ENCODE results near the gene TBC1D1.

The TBC1D1 gene

DNA sequence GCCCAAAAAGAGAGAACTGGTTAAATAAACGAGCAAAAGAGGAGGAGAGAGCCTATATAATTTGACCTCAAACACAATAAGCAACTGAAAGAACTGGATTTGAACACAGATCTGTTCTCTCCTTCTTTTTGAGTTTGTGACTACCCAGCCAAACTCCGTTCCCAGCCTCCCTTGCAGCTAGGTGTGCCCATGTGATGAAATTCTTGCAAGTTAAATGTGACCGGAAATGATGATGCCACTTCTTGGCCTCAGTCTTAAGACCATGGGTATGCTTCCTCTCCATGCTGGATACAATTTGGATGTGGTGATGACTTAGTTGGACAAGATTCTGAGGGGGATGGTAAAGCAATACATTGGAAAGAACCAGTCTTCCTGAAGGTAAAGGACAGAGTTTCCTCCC lies 273.5 kb downstream of the TBC1D1 start:
- CTCF ChIA-PET: no interaction called here
- Histone ChIP-seq H3K4me3 (ENCODE audit: low read depth, low read length) (no peak overlapping the region), H3K9me3 (ENCODE audit: control insufficient read depth, insufficient read depth, low read depth, low read length) (no peaks in the 10 kb centered on the region), H3K27ac (ENCODE audit: extremely low read depth, low read depth, low read length) (no peak overlapping the region), H3K36me3 (ENCODE audit: control insufficient read depth in 2 of 2, insufficient read depth in 1 of 2, low read length in 2 of 2) (no peaks in the 10 kb centered on the region), H3K4me1 (ENCODE audit: control insufficient read depth, insufficient read depth, low read length) (peaks cover 3% of the 10 kb centered on the region; the same call in 1 of the 2 replicates)
- POLR2A ChIA-PET: no interaction called here
- no peak for TF ChIP-seq ZNF354C (tag by site-specific recombination; IDR thresholded peaks at IDR 0.05; ENCODE audit: borderline replicate concordance, low read depth)
- peak; percentile 25; the same call in 1 of the 2 replicates for TF ChIP-seq ZNF626 (tag by site-specific recombination; IDR thresholded peaks at IDR 0.05)
- no peak for TF ChIP-seq YY2 (tag by site-specific recombination; IDR thresholded peaks at IDR 0.05)
- peak; percentile 71 for TF ChIP-seq SETDB1 (IDR thresholded peaks at IDR 0.05; ENCODE audit: insufficient read length, low read length)
- TF ChIP-seq TRIM28 (IDR thresholded peaks at IDR 0.05; ENCODE audit: borderline replicate concordance, low read length): peak; percentile 43; the same call in 1 of the 2 replicates

DNA sequence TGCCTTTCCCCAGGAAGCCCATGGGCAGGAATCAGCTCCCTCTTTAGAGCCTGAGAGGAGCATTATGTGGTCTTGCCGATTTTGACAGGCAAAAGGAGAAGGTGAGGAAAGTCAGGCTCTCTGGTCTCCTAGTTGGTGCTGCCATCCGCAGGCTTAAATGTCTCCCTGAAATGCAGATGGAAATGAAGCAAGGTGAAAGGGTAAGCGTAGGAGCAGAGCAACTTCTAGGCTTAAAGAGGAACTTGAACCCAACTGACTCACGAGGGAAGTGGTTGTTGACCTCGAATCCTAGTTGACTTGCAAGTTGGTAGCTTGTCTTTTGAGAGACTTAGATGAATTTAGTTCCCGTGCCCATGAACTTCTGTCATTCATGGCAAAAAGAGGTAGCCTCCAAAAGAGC lies 275.2 kb downstream of the TBC1D1 start:
- 0 out of 2 replicates have a peak, but pooled peaks cover under 1% of the 10 kb centered on the region for H3K4me1 ChIP-seq (ENCODE audit: control insufficient read depth, insufficient read depth, low read length)
- H3K4me3 ChIP-seq (ENCODE audit: low read depth, low read length): no peak overlapping the region
- POLR2A ChIA-PET: no interaction called here
- no peaks in the 10 kb centered on the region for H3K9me3 ChIP-seq (ENCODE audit: control insufficient read depth, insufficient read depth, low read depth, low read length)
- CTCF ChIA-PET: interaction anchor here (0.7 to 1.5 kb wide), 4 partner anchors 8 to 125 kb away, joined by 4 to 5 read pairs (median 4); no protein-coding TSS in a partner anchor
- no peak overlapping the region for H3K27ac ChIP-seq (ENCODE audit: extremely low read depth, low read depth, low read length)
- TF ChIP-seq ZNF558 (tag by site-specific recombination; IDR thresholded peaks at IDR 0.05): no peak
- no peak for TF ChIP-seq ZNF664 (tag by site-specific recombination; IDR thresholded peaks at IDR 0.05)
- no peak for TF ChIP-seq ZNF621 (tag by site-specific recombination; IDR thresholded peaks at IDR 0.05)
- no peaks in the 10 kb centered on the region for H3K36me3 ChIP-seq (ENCODE audit: control insufficient read depth in 2 of 2, insufficient read depth in 1 of 2, low read length in 2 of 2)

DNA sequence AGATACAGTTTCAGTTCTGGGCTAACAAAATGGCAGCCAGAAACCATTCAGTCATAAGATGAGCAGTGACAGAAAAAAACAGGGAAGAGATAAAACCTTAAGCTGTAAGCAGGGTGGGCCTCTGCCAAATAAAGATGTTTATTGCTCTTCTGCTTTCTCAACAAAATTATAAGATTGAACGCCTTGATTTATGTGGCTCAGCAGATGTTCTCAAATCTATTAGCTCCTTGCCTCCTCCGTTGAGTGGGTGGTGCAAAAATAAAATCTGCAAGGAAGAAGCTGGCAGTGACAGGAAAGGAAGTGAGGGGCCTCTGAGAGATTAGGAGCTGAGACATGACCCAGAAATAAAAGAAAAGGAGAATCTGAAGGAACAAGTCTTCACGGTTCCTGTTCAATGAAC lies 275.9 kb downstream of the TBC1D1 start:
- Histone ChIP-seq H3K27ac (ENCODE audit: extremely low read depth, low read depth, low read length) (no peak overlapping the region), H3K9me3 (ENCODE audit: control insufficient read depth, insufficient read depth, low read depth, low read length) (no peaks in the 10 kb centered on the region), H3K36me3 (ENCODE audit: control insufficient read depth in 2 of 2, insufficient read depth in 1 of 2, low read length in 2 of 2) (no peaks in the 10 kb centered on the region), H3K4me3 (ENCODE audit: low read depth, low read length) (no peak overlapping the region), H3K4me1 (ENCODE audit: control insufficient read depth, insufficient read depth, low read length) (no peaks in the 10 kb centered on the region)
- ChIA-PET CTCF (interaction anchor here (0.7 to 1.5 kb wide), 4 partner anchors 12 to 125 kb away, joined by 3 to 5 read pairs (median 4); no protein-coding TSS in a partner anchor), POLR2A (no interaction called here)
- TF ChIP-seq SP2 (tag by site-specific recombination; IDR thresholded peaks at IDR 0.05): no peak
- TF ChIP-seq, protein P1, sequence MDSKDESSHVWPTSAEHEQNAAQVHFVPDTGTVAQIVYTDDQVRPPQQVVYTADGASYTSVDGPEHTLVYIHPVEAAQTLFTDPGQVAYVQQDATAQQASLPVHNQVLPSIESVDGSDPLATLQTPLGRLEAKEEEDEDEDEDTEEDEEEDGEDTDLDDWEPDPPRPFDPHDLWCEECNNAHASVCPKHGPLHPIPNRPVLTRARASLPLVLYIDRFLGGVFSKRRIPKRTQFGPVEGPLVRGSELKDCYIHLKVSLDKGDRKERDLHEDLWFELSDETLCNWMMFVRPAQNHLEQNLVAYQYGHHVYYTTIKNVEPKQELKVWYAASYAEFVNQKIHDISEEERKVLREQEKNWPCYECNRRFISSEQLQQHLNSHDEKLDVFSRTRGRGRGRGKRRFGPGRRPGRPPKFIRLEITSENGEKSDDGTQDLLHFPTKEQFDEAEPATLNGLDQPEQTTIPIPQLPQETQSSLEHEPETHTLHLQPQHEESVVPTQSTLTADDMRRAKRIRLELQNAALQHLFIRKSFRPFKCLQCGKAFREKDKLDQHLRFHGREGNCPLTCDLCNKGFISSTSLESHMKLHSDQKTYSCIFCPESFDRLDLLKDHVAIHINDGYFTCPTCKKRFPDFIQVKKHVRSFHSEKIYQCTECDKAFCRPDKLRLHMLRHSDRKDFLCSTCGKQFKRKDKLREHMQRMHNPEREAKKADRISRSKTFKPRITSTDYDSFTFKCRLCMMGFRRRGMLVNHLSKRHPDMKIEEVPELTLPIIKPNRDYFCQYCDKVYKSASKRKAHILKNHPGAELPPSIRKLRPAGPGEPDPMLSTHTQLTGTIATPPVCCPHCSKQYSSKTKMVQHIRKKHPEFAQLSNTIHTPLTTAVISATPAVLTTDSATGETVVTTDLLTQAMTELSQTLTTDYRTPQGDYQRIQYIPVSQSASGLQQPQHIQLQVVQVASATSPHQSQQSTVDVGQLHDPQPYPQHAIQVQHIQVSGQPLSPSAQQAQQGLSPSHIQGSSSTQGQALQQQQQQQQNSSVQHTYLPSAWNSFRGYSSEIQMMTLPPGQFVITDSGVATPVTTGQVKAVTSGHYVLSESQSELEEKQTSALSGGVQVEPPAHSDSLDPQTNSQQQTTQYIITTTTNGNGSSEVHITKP (tag by site-specific recombination; IDR thresholded peaks at IDR 0.05): no peak
- no peak for TF ChIP-seq ZNF791 (tag by site-specific recombination; IDR thresholded peaks at IDR 0.05)
- no peak for TF ChIP-seq ZBTB21 (tag by site-specific recombination; IDR thresholded peaks at IDR 0.05)
- TF ChIP-seq, protein P2, sequence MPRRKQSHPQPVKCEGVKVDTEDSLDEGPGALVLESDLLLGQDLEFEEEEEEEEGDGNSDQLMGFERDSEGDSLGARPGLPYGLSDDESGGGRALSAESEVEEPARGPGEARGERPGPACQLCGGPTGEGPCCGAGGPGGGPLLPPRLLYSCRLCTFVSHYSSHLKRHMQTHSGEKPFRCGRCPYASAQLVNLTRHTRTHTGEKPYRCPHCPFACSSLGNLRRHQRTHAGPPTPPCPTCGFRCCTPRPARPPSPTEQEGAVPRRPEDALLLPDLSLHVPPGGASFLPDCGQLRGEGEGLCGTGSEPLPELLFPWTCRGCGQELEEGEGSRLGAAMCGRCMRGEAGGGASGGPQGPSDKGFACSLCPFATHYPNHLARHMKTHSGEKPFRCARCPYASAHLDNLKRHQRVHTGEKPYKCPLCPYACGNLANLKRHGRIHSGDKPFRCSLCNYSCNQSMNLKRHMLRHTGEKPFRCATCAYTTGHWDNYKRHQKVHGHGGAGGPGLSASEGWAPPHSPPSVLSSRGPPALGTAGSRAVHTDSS (tag by site-specific recombination; IDR thresholded peaks at IDR 0.05): no peak
- TF ChIP-seq ZNF140 (tag by site-specific recombination; IDR thresholded peaks at IDR 0.05): no peak
- TF ChIP-seq KLF16 (tag by site-specific recombination; IDR thresholded peaks at IDR 0.05): no peak
- no peak for TF ChIP-seq ZNF426 (tag by site-specific recombination; IDR thresholded peaks at IDR 0.05)
- no peak for TF ChIP-seq GLI4 (tag by site-specific recombination; IDR thresholded peaks at IDR 0.05)
- no peak for TF ChIP-seq ZNF768 (tag by site-specific recombination; IDR thresholded peaks at IDR 0.05)
- TF ChIP-seq TRIM28 (IDR thresholded peaks at IDR 0.05; ENCODE audit: borderline replicate concordance, low read length): no peak
- no peak for TF ChIP-seq ZNF274 (IDR thresholded peaks at IDR 0.05; ENCODE audit: low read length)
- no peak for TF ChIP-seq ZNF274 (tag by site-specific recombination; IDR thresholded peaks at IDR 0.05; ENCODE audit: borderline replicate concordance)
- no peak for TF ChIP-seq RBAK (tag by site-specific recombination; IDR thresholded peaks at IDR 0.05)
- TF ChIP-seq, protein P3, sequence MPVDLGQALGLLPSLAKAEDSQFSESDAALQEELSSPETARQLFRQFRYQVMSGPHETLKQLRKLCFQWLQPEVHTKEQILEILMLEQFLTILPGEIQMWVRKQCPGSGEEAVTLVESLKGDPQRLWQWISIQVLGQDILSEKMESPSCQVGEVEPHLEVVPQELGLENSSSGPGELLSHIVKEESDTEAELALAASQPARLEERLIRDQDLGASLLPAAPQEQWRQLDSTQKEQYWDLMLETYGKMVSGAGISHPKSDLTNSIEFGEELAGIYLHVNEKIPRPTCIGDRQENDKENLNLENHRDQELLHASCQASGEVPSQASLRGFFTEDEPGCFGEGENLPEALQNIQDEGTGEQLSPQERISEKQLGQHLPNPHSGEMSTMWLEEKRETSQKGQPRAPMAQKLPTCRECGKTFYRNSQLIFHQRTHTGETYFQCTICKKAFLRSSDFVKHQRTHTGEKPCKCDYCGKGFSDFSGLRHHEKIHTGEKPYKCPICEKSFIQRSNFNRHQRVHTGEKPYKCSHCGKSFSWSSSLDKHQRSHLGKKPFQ (tag by site-specific recombination; IDR thresholded peaks at IDR 0.05): no peak
- TF ChIP-seq ZNF777 (tag by site-specific recombination; IDR thresholded peaks at IDR 0.05; ENCODE audit: borderline replicate concordance): no peak
- TF ChIP-seq, protein P4, sequence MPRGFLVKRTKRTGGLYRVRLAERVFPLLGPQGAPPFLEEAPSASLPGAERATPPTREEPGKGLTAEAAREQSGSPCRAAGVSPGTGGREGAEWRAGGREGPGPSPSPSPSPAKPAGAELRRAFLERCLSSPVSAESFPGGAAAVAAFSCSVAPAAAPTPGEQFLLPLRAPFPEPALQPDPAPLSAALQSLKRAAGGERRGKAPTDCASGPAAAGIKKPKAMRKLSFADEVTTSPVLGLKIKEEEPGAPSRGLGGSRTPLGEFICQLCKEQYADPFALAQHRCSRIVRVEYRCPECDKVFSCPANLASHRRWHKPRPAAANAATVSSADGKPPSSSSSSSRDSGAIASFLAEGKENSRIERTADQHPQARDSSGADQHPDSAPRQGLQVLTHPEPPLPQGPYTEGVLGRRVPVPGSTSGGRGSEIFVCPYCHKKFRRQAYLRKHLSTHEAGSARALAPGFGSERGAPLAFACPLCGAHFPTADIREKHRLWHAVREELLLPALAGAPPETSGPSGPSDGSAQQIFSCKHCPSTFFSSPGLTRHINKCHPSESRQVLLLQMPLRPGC (tag by site-specific recombination; IDR thresholded peaks at IDR 0.05): no peak
- no peak for TF ChIP-seq ZNF37A (tag by site-specific recombination; IDR thresholded peaks at IDR 0.05)
